Upper lobe of left lung (tissue), 4 donors: ENCODE data around the gene HHAT.

ENCODE experiments used
- EP300 ChIP-seq, 4 donors: sonication (generic); formaldehyde crosslinking; IDR thresholded peaks; one replicate each; pipeline ENCODE4 v1.5.1; 2017; ENCODE audit warnings: antibody characterized with exemption in 4 of 4, control low read depth in 2 of 4
- POLR2A ChIP-seq, 4 donors: fragments of 450-650 bp; IDR thresholded peaks; one replicate each; pipeline ENCODE4 v1.5.1; 2016 to 2017; ENCODE audit warnings: antibody characterized with exemption in 4 of 4, mild to moderate bottlenecking in 2 of 4
- POLR2AphosphoS5 ChIP-seq, 2 donors: sonication (generic); formaldehyde crosslinking; IDR thresholded peaks; one replicate each; pipeline ENCODE4 v1.5.1; 2017; ENCODE audit warnings: antibody characterized with exemption in 2 of 2
- TF ChIP-seq, protein P1 (sequence below), 6 experiments: fragments of 450-650 bp in 4 of 6; fragments of 200-600 bp in 2 of 6; sonication (generic) in 2 of 6; IDR thresholded peaks; one replicate each; pipeline ENCODE4 v1.5.1; 2016 to 2019; ENCODE audit warnings: antibody characterized with exemption in 6 of 6

DNA sequence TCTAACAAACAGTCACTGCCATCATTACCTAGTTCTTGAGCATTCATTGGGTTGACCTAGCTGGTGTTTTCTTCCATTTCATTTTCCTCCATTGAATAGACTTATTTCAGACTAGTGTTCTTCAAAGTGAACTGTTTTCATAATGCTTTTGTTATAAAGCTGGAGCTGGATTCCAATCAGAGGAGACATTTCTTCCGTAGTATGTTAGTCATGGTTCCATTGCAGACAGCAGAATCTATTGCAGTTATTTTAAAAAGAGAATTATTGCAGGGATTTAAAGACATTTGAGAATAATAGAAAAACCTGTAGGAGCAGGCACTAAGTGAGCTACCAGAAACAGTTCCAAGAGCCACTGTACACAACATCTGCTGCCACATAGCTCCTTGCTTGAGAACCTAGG is 50.0 kb downstream of the HHAT start:
- TF ChIP-seq, protein P1, sequence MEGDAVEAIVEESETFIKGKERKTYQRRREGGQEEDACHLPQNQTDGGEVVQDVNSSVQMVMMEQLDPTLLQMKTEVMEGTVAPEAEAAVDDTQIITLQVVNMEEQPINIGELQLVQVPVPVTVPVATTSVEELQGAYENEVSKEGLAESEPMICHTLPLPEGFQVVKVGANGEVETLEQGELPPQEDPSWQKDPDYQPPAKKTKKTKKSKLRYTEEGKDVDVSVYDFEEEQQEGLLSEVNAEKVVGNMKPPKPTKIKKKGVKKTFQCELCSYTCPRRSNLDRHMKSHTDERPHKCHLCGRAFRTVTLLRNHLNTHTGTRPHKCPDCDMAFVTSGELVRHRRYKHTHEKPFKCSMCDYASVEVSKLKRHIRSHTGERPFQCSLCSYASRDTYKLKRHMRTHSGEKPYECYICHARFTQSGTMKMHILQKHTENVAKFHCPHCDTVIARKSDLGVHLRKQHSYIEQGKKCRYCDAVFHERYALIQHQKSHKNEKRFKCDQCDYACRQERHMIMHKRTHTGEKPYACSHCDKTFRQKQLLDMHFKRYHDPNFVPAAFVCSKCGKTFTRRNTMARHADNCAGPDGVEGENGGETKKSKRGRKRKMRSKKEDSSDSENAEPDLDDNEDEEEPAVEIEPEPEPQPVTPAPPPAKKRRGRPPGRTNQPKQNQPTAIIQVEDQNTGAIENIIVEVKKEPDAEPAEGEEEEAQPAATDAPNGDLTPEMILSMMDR (IDR thresholded peaks at IDR 0.05), result no peak
- no peak for TF ChIP-seq POLR2A (IDR thresholded peaks at IDR 0.05)
- no peak for TF ChIP-seq EP300 (IDR thresholded peaks at IDR 0.05)
- no peak for TF ChIP-seq POLR2AphosphoS5 (IDR thresholded peaks at IDR 0.05)
